ENCODE data around the gene KRTAP20-3.

- TF ChIP-seq CTCF (IDR thresholded peaks at IDR 0.05; ENCODE audit: poor library complexity): no peak
- TF ChIP-seq EZH2 (IDR thresholded peaks at IDR 0.05; ENCODE audit: borderline replicate concordance): no peak
These were observed 41.8 kb downstream of the KRTAP20-3 start for GRCh38 chr21:30684506-30684905.

Data from hepatocyte (in vitro differentiated cells).